HG03045 (cell line): Measurements from ENCODE around the gene GOLPH3L.
"Not testable (repeated sequence)": the region's sequence is repeated elsewhere in the genome, so short reads cannot be mapped to it uniquely, and the experiment has no call there.

Experiments
- ATAC-seq: cut with Tn5 transposase; IDR thresholded peaks from one replicate; pipeline ENCODE4 v1.9.1; 2021; ENCODE audit warnings: mild to moderate bottlenecking, moderate library complexity; ENCODE audit not compliant: unreplicated experiment

Gene GOLPH3L

GRCh38 chr1:150696995-150697927 lies at the start of gene GOLPH3L:
GOLPH3L (minus strand) TSS chr1:150697154; CDS start chr1:150694838, 2,316 bp downstream.
- ATAC-seq: peak; percentile 99

GRCh38 chr1:150730130-150730721 lies 33.3 kb upstream of the GOLPH3L start:
- no peak for ATAC-seq

- no peak for ATAC-seq
Observed at GRCh38 chr1:150724336-150724735, 27.4 kb upstream of the GOLPH3L start.

- no peak for ATAC-seq
Observed at GRCh38 chr1:150720703-150721102, 23.7 kb upstream of the GOLPH3L start, which contains the start of gene HORMAD1. HORMAD1 (minus strand) TSS chr1:150720895; CDS start chr1:150719505, 1,390 bp downstream.

- no peak for ATAC-seq
Observed at GRCh38 chr1:150720098-150720497, 23.1 kb upstream of the GOLPH3L start.

- no peak for ATAC-seq
Observed at GRCh38 chr1:150718225-150718891, 21.4 kb upstream of the GOLPH3L start.

- ATAC-seq: not testable (repeated sequence)
Observed at GRCh38 chr1:150709031-150709430, 12.1 kb upstream of the GOLPH3L start.

- ATAC-seq: no peak
Observed at GRCh38 chr1:150708595-150708994, 11.6 kb upstream of the GOLPH3L start.

- no peak for ATAC-seq
Observed at GRCh38 chr1:150706091-150706490, 9.1 kb upstream of the GOLPH3L start.

- ATAC-seq: no peak
Observed at GRCh38 chr1:150703427-150703826, 6.5 kb upstream of the GOLPH3L start.

- ATAC-seq: no peak
Observed at GRCh38 chr1:150696590-150696989, 364 bp downstream of the GOLPH3L start.

- no peak for ATAC-seq
Observed at GRCh38 chr1:150696162-150696561, 792 bp downstream of the GOLPH3L start.

- no peak for ATAC-seq
Observed at GRCh38 chr1:150695561-150695960, 1.4 kb downstream of the GOLPH3L start.

- ATAC-seq: no peak
Observed at GRCh38 chr1:150692720-150693119, 4.2 kb downstream of the GOLPH3L start.

GRCh38 chr1:150688763-150689162 lies 8.2 kb downstream of the GOLPH3L start:
- no peak for ATAC-seq

GRCh38 chr1:150686275-150686674 lies 10.7 kb downstream of the GOLPH3L start:
- ATAC-seq: no peak

- no peak for ATAC-seq
Observed at GRCh38 chr1:150683914-150684313, 13.0 kb downstream of the GOLPH3L start.

GRCh38 chr1:150678988-150679387 lies 18.0 kb downstream of the GOLPH3L start:
- no peak for ATAC-seq

GRCh38 chr1:150674881-150675280 lies 22.1 kb downstream of the GOLPH3L start:
- ATAC-seq: no peak

- no peak for ATAC-seq
Observed at GRCh38 chr1:150663321-150663720, 33.6 kb downstream of the GOLPH3L start.

- no peak for ATAC-seq
Observed at GRCh38 chr1:150662811-150663210, 34.1 kb downstream of the GOLPH3L start.
